HCT116 (cell line): ENCODE measurements around the gene ADAM17.

Source experiments
- CEBPB ChIP-seq: IDR thresholded peaks from 2 replicates; pipeline ENCODE4 v1.6.1; 2012; ENCODE audit warnings: low read depth
- CTCF ChIP-seq, 3 experiments: fragments of 200-600 bp in 1 of 3; sonication (generic) in 1 of 3; IDR thresholded peaks in 2 of 3; conservative IDR thresholded peaks in 1 of 3; 2 replicates each; pipeline ENCODE4 v1.5.1; 2012 to 2017; ENCODE audit warnings: low read depth in 2 of 3, low read length in 2 of 3, antibody characterized with exemption in 1 of 3, borderline replicate concordance in 1 of 3, control low read depth in 1 of 3, mild to moderate bottlenecking in 1 of 3, mixed read lengths in 1 of 3, mixed run types in 1 of 3, moderate library complexity in 1 of 3; ENCODE audit not compliant: insufficient read depth in 1 of 3
- EGR1 ChIP-seq: IDR thresholded peaks from 2 replicates; pipeline ENCODE4 v1.6.1; 2012; ENCODE audit warnings: low read depth
- EZH2 ChIP-seq: fragments of 200-600 bp; sonication (generic); IDR thresholded peaks from 2 replicates; pipeline ENCODE4 v1.6.1; 2017; ENCODE audit warnings: antibody characterized with exemption, mixed run types
- JUND ChIP-seq: IDR thresholded peaks from 2 replicates; pipeline ENCODE4 v1.6.1; 2012
- POLR2A ChIP-seq: IDR thresholded peaks from 2 replicates; pipeline ENCODE4 v1.7.0; 2011; ENCODE audit warnings: borderline replicate concordance; ENCODE audit not compliant: insufficient read depth, insufficient read length; ENCODE audit errors: extremely low read depth
- POLR2AphosphoS5 ChIP-seq: IDR thresholded peaks from 2 replicates; pipeline ENCODE4 v1.6.1; 2011; ENCODE audit warnings: mild to moderate bottlenecking, low read depth, low read length, moderate library complexity
- SIN3A ChIP-seq: IDR thresholded peaks from 2 replicates; pipeline ENCODE4 v1.6.1; 2012; ENCODE audit warnings: low read depth
- SRF ChIP-seq: IDR thresholded peaks from 2 replicates; pipeline ENCODE4 v1.6.1; 2012; ENCODE audit warnings: low read depth
- YY1 ChIP-seq: IDR thresholded peaks from 2 replicates; pipeline ENCODE4 v1.6.1; 2011; ENCODE audit warnings: low read length, low read depth, moderate library complexity, mild to moderate bottlenecking; ENCODE audit not compliant: insufficient replicate concordance; ENCODE audit errors: extremely low read depth
- ZNF274 ChIP-seq: fragments of 200-500 bp; sonication (Bioruptor generic); IDR thresholded peaks from 2 replicates; pipeline ENCODE4 v1.6.1; 2014; ENCODE audit warnings: mild to moderate bottlenecking, low read depth, low read length, inconsistent platforms
- TF ChIP-seq, protein P1 (sequence below): IDR thresholded peaks from 2 replicates; pipeline ENCODE4 v1.6.1; 2012; ENCODE audit warnings: low read depth
- TF ChIP-seq, protein P2 (sequence below): IDR thresholded peaks from 2 replicates; pipeline ENCODE4 v1.6.1; 2011; ENCODE audit warnings: mild to moderate bottlenecking, low read length, moderate library complexity; ENCODE audit not compliant: insufficient replicate concordance; ENCODE audit errors: extremely low read depth
- TF ChIP-seq, protein P3 (sequence below): IDR thresholded peaks from 2 replicates; pipeline ENCODE4 v1.6.1; 2012

GRCh38 chr2:9473985-9474360 lies 81.7 kb downstream of the ADAM17 start:
- no peak for TF ChIP-seq CTCF (IDR thresholded peaks at IDR 0.05 in 2 of 3, conservative IDR thresholded peaks at IDR 0.05 in 1 of 3; ENCODE audit: borderline replicate concordance in 1 of 3, insufficient read depth in 1 of 3, low read depth in 2 of 3, low read length in 2 of 3)
- no peak for TF ChIP-seq EZH2
- TF ChIP-seq, protein P1, sequence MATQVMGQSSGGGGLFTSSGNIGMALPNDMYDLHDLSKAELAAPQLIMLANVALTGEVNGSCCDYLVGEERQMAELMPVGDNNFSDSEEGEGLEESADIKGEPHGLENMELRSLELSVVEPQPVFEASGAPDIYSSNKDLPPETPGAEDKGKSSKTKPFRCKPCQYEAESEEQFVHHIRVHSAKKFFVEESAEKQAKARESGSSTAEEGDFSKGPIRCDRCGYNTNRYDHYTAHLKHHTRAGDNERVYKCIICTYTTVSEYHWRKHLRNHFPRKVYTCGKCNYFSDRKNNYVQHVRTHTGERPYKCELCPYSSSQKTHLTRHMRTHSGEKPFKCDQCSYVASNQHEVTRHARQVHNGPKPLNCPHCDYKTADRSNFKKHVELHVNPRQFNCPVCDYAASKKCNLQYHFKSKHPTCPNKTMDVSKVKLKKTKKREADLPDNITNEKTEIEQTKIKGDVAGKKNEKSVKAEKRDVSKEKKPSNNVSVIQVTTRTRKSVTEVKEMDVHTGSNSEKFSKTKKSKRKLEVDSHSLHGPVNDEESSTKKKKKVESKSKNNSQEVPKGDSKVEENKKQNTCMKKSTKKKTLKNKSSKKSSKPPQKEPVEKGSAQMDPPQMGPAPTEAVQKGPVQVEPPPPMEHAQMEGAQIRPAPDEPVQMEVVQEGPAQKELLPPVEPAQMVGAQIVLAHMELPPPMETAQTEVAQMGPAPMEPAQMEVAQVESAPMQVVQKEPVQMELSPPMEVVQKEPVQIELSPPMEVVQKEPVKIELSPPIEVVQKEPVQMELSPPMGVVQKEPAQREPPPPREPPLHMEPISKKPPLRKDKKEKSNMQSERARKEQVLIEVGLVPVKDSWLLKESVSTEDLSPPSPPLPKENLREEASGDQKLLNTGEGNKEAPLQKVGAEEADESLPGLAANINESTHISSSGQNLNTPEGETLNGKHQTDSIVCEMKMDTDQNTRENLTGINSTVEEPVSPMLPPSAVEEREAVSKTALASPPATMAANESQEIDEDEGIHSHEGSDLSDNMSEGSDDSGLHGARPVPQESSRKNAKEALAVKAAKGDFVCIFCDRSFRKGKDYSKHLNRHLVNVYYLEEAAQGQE, result no peak
- TF ChIP-seq YY1, result no peak
- TF ChIP-seq POLR2A, result no peak
- TF ChIP-seq SIN3A, result no peak
- no peak for TF ChIP-seq SRF
- no peak for TF ChIP-seq ZNF274
- TF ChIP-seq, protein P2, sequence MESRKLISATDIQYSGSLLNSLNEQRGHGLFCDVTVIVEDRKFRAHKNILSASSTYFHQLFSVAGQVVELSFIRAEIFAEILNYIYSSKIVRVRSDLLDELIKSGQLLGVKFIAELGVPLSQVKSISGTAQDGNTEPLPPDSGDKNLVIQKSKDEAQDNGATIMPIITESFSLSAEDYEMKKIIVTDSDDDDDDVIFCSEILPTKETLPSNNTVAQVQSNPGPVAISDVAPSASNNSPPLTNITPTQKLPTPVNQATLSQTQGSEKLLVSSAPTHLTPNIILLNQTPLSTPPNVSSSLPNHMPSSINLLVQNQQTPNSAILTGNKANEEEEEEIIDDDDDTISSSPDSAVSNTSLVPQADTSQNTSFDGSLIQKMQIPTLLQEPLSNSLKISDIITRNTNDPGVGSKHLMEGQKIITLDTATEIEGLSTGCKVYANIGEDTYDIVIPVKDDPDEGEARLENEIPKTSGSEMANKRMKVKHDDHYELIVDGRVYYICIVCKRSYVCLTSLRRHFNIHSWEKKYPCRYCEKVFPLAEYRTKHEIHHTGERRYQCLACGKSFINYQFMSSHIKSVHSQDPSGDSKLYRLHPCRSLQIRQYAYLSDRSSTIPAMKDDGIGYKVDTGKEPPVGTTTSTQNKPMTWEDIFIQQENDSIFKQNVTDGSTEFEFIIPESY, result no peak
- TF ChIP-seq JUND, result no peak
- TF ChIP-seq POLR2AphosphoS5, result no peak
- TF ChIP-seq EGR1, result no peak
- TF ChIP-seq, protein P3, sequence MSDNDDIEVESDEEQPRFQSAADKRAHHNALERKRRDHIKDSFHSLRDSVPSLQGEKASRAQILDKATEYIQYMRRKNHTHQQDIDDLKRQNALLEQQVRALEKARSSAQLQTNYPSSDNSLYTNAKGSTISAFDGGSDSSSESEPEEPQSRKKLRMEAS, result no peak
- no peak for TF ChIP-seq CEBPB
